HG03460 (cell line): Measurements from ENCODE around the gene ATG10.

Source experiments
- ATAC-seq: cut with Tn5 transposase; IDR thresholded peaks from one replicate; pipeline ENCODE4 v1.9.1; 2021; ENCODE audit not compliant: unreplicated experiment

The ATG10 gene

GRCh38 chr5:82163452-82164175 is 191.8 kb downstream of the ATG10 start:
- no peak for ATAC-seq

- no peak for ATAC-seq
Measured at GRCh38 chr5:82164176-82164976, 192.6 kb downstream of the ATG10 start.

- no peak for ATAC-seq
Measured at GRCh38 chr5:82164977-82165713, 193.3 kb downstream of the ATG10 start.

- ATAC-seq: peak; percentile 87
Measured at GRCh38 chr5:82165740-82166530, 194.1 kb downstream of the ATG10 start.

GRCh38 chr5:82167372-82167935 is 195.6 kb downstream of the ATG10 start:
- no peak for ATAC-seq

- ATAC-seq: no peak
Measured at GRCh38 chr5:82168294-82168693, 196.5 kb downstream of the ATG10 start.

GRCh38 chr5:82169892-82170291 is 198.1 kb downstream of the ATG10 start:
- ATAC-seq: no peak

- ATAC-seq: peak; percentile 99
Measured at GRCh38 chr5:82174128-82174918, 202.5 kb downstream of the ATG10 start.

- no peak for ATAC-seq
Measured at GRCh38 chr5:82174919-82175219, 203.0 kb downstream of the ATG10 start.

- ATAC-seq: no peak
Measured at GRCh38 chr5:82176115-82176814, 204.4 kb downstream of the ATG10 start.

GRCh38 chr5:82178378-82178777 is 206.6 kb downstream of the ATG10 start:
- no peak for ATAC-seq

- no peak for ATAC-seq
Measured at GRCh38 chr5:82182662-82183061, 210.8 kb downstream of the ATG10 start.

- ATAC-seq: no peak
Measured at GRCh38 chr5:82183828-82184227, 212.0 kb downstream of the ATG10 start.

- no peak for ATAC-seq
Measured at GRCh38 chr5:82185851-82186250, 214.0 kb downstream of the ATG10 start.

GRCh38 chr5:82197550-82197949 is 225.7 kb downstream of the ATG10 start:
- ATAC-seq: no peak

- ATAC-seq: no peak
Measured at GRCh38 chr5:82204567-82204966, 232.7 kb downstream of the ATG10 start.

- no peak for ATAC-seq
Measured at GRCh38 chr5:82205005-82205404, 233.2 kb downstream of the ATG10 start.

- no peak for ATAC-seq
Measured at GRCh38 chr5:82208371-82208770, 236.5 kb downstream of the ATG10 start.

- no peak for ATAC-seq
Measured at GRCh38 chr5:82211855-82212572, 240.2 kb downstream of the ATG10 start.
